T-helper 2 cell (primary cell): ENCODE measurements around the gene ROS1.
"Not testable (repeated sequence)": the region's sequence is repeated elsewhere in the genome, so short reads cannot be mapped to it uniquely, and the experiment has no call there.

Experiments used
- DNase-seq, 5 experiments: peaks; one replicate each; pipeline versions ENCODE4 v3.0.0 to v3.0.0-alpha.2; 2012 to 2022

ROS1 gene

DNA sequence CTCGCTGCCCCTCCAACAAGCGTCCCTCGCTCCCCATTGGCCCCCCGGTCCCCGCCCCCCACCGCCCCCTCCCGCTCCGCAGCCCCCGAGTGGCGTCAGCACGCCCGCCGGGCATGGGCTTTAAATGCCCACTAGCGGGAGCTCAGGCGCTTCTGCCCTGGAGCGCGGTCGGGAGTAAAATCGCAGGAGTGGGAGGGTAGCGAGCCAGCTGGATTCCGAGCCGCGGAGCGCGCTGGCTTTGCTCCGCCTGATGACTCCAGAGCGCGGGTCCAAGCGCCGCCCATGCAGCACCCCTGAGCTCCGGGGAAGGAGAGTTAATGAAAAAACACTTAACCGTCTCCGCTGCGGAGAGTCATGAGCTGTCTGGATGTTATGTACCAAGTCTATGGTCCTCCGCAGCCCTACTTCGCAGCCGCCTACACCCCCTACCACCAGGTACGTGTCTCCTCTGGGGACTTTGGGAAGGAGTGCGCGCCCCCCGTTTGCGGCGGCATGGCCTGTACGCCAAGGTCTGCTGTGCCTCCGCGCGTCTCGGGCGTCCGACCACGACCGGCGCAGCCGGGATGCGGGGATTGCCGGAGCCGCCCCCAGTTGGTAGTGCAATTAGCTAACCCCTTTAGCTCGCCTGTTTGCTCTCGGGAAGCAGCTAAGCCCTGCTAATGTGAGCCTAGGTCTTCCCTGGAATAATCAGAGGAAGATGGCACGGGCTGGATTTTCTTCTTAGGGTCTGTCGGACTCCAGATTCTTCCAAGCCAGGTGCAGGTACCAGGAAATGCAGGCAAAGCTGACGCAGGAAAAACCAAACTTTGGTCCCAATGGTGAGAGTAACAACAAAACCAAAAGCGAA, 160.1 kb downstream of the ROS1 start, which contains the start of gene VGLL2:
TSS of gene VGLL2 (plus strand) at position 149 of the 847 bp plus-strand sequence. CDS start at position 355, 206 bp downstream.
- DNase-seq: peak in 1 of 5 experiments; percentile 11

DNA sequence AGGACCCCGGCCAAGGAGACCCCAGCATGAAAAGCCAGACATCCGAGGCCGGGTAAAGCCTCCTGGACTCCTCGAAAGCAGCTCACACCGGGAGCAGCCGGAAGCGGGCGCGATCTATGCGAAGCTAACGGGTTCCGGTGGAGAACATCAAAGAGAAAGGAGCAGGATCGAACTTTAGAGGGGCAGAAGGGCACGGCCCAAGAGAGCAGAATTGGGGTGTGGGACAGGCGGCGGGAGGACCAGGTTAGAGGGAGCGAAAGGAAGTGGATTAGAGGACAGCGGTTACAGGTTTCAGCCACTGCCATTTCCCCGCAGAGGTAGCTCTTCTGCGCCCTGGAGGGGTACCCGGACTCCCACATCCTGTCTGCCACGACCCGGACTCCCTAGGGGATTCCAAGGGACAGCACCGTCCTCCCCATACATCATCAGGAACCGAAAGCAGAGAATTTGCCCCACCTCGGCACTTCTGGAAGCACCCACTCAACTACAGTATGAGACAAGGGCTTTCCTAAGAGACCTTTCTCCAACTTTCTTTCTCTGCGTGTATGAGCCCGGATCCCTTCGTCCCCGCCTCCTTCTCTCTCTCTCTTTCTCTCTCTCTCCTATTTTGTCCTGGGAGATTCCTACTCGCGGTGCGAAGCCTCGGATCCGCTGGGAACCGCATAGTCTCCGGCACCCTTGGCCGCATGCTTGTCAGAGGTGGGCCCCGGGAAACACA, 160.9 kb downstream of the ROS1 start:
- peak in 1 of 5 experiments; percentile 5 for DNase-seq

DNA sequence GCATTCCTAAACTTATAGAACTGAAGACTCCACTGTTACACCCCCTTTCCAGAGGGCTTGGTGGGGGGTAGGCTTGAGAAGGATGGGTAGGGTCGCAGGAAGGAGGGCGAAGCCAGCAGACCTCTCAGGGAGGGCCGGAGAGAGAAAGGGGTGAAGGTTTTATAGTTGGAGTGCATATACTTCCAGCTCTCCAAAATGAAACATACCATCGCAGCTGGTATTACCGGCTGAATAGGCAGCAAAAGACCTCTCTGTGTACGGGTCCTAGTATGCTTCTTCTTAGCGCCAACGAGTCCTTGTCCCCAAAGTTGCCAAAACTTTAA, 161.4 kb downstream of the ROS1 start:
- DNase-seq: no peak

DNA sequence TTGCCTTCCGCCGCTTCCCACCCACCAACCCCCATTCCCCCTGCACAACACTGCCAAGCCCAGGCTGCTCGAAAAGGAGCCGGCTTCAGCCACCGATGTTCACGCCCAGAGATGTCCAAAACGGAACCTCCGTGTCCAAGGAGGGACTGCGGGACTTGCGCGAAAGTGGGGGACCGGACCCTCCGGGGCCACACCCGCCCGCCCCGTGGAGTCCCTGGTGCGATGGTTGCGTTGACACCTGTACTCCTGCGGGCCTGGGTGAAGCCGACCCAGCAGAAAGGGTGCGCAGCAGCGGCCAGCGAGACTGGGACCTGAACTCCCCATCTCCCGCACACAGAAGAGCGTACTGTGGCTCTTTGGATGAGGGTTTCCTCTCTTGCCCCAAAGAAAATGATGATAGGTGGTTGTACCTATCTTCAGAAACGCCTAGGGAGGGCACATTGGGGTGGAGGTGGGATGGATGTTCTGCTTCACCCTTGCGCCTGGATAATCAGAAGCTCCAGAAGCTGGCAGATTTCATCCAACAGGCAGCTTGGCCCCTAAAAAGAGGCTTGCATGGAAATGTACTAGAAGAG, 162.3 kb downstream of the ROS1 start:
- DNase-seq: no peak

DNA sequence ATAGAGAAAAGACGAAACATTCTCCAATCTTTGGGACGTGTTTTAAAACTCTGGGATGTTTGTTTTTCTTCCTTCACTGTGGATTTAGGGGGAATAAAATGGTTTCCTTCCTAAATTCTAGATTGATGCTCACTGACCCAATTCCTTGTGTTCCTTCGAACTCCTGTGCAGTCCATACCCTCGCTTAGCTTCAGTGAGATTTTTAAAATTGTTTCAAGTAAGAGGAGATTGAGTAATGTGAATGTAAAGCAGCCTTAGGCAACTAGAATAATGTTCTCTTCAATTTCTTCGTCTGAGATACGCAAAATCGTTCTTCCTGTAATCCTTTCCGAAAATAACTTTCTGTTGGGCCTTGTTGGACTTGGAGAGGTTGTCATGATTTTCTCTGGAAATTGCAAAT, 162.9 kb downstream of the ROS1 start:
- no peak for DNase-seq

DNA sequence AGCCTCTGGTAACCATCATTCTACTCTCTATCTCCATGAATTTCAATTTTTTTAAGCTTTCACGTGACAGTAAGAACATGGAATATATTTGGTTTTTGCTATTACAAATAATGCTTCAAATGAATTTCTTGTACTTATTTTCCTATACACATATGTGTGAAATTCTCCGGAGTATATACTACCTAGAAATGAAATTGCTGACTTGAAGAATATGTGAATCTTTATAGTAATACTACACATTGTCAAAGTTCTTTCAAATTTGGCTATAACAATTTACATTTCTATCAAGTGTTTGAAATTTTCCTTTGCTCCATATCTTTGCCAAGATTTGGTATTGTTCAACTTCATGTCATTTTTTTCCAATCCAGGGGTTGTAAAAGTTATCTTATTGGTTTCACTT, 172.0 kb downstream of the ROS1 start:
- no peak for DNase-seq

DNA sequence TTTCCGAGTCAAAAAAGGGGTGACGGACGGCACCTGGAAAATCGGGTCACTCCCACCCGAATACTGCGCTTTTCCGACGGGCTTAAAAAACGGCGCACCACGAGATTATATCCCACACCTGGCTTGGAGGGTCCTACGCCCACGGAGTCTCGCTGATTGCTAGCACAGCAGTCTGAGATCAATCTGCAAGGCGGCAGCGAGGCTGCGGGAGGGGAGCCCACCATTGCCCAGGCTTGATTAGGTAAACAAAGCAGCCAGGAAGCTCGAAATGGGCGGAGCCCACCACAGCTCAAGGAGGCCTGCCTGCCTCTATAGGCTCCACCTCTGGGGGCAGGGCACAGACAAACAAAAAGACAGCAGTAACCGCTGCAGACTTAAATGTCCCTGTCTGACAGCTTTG, 180.8 kb downstream of the ROS1 start:
- DNase-seq: not testable (repeated sequence)

DNA sequence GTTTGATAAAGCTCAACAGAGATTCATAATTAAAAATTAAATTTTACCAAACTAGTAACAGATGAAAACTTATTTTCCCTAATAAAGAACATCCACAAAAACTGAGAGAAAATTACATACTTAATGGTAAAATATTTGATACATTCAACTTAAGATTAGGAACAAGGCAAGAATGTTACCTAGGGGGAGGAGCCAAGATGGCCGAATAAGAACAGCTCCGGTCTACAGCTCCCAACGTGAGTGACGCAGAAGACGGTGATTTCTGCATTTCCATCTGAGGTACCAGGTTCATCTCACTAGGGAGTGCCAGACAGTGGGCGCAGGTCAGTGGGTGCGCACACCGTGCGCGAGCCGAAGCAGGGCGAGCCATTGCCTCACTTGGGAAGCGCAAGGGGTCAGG, 181.2 kb downstream of the ROS1 start:
- not testable (repeated sequence) for DNase-seq
